Dendritic cell treated with granulocyte-macrophage colony-stimulating factor and Interleukin-4, amounts not matched to agents 40 ng/mL and 50 ng/mL, for 4 days (primary cell): Measurements from ENCODE around the gene NCBP3.

Source experiments
- H3K27ac Mint-ChIP-seq: one replicate; pipeline ENCODE4 v1.8.0; 2022; ENCODE audit warnings: mild to moderate bottlenecking, mixed read lengths
- H3K27me3 Mint-ChIP-seq: one replicate; pipeline ENCODE4 v1.8.0; 2022; ENCODE audit warnings: mild to moderate bottlenecking, mixed read lengths
- H3K36me3 Mint-ChIP-seq: one replicate; pipeline ENCODE4 v1.8.0; 2022; ENCODE audit warnings: low read depth, mixed read lengths
- H3K4me1 Mint-ChIP-seq: one replicate; pipeline ENCODE4 v1.8.0; 2022; ENCODE audit warnings: low read depth, mixed read lengths
- H3K4me3 Mint-ChIP-seq: one replicate; pipeline ENCODE4 v1.8.0; 2022; ENCODE audit warnings: mild to moderate bottlenecking, moderate library complexity, mixed read lengths
- H3K9me3 Mint-ChIP-seq: one replicate; pipeline ENCODE4 v1.8.0; 2022; ENCODE audit warnings: mixed read lengths
- intact Hi-C: fragments of 100-400 bp; cut with micrococcal nuclease; formaldehyde crosslinking; loops from one replicate; pipeline ENCODE4 v1.15.0; 2022

NCBP3 gene

GRCh38 chr17:3827124-3827773 lies 18.8 kb downstream of the NCBP3 start:
- no peak overlapping the region for H3K4me3 Mint-ChIP-seq
- H3K27me3 Mint-ChIP-seq: no peaks in the 10 kb centered on the region

GRCh38 chr17:3826191-3826590 lies 19.9 kb downstream of the NCBP3 start:
- no peaks in the 10 kb centered on the region for H3K4me1 Mint-ChIP-seq
- H3K4me3 Mint-ChIP-seq: no peak overlapping the region
- no peaks in the 10 kb centered on the region for H3K27me3 Mint-ChIP-seq
- no peak overlapping the region for H3K27ac Mint-ChIP-seq
- intact Hi-C loops: no loop called here
- H3K9me3 Mint-ChIP-seq: no peaks in the 10 kb centered on the region
- peaks cover 83% of the 10 kb centered on the region for H3K36me3 Mint-ChIP-seq

More at GRCh38 chr17:3827124-3827773, 18.8 kb downstream of the NCBP3 start:
- Mint-ChIP-seq H3K9me3 (no peaks in the 10 kb centered on the region), H3K4me1 (no peaks in the 10 kb centered on the region), H3K27ac (no peak overlapping the region), H3K36me3 (peaks cover 72% of the 10 kb centered on the region)
- intact Hi-C loops: loop anchor here (1.0 kb wide), 1 partner anchor 90 kb away; no protein-coding TSS in a partner anchor

GRCh38 chr17:3821101-3821500 lies 24.9 kb downstream of the NCBP3 start:
- H3K27ac Mint-ChIP-seq: no peak overlapping the region
- H3K4me1 Mint-ChIP-seq: no peaks in the 10 kb centered on the region
- no peak overlapping the region for H3K4me3 Mint-ChIP-seq
- intact Hi-C loops: no loop called here
- no peaks in the 10 kb centered on the region for H3K9me3 Mint-ChIP-seq
- H3K27me3 Mint-ChIP-seq: no peaks in the 10 kb centered on the region
- peaks cover 93% of the 10 kb centered on the region for H3K36me3 Mint-ChIP-seq

- Mint-ChIP-seq H3K9me3 (no peaks in the 10 kb centered on the region), H3K4me3 (no peak overlapping the region), H3K27ac (no peak overlapping the region), H3K4me1 (no peaks in the 10 kb centered on the region), H3K27me3 (no peaks in the 10 kb centered on the region), H3K36me3 (peaks cover 95% of the 10 kb centered on the region)
- intact Hi-C loops: no loop called here
Measured at GRCh38 chr17:3818786-3819185, 27.3 kb downstream of the NCBP3 start.

GRCh38 chr17:3817851-3818605 lies 28.0 kb downstream of the NCBP3 start:
- no peak overlapping the region for H3K4me3 Mint-ChIP-seq
- H3K4me1 Mint-ChIP-seq: no peaks in the 10 kb centered on the region
- peaks cover 96% of the 10 kb centered on the region for H3K36me3 Mint-ChIP-seq
- intact Hi-C loops: no loop called here
- no peaks in the 10 kb centered on the region for H3K9me3 Mint-ChIP-seq
- H3K27me3 Mint-ChIP-seq: no peaks in the 10 kb centered on the region
- H3K27ac Mint-ChIP-seq: no peak overlapping the region

GRCh38 chr17:3815925-3816324 lies 30.1 kb downstream of the NCBP3 start:
- intact Hi-C loops: no loop called here
- Mint-ChIP-seq H3K27ac (no peak overlapping the region), H3K4me3 (no peak overlapping the region), H3K36me3 (peaks cover 96% of the 10 kb centered on the region), H3K9me3 (no peaks in the 10 kb centered on the region), H3K4me1 (no peaks in the 10 kb centered on the region), H3K27me3 (no peaks in the 10 kb centered on the region)

GRCh38 chr17:3815122-3815521 lies 30.9 kb downstream of the NCBP3 start:
- Mint-ChIP-seq H3K36me3 (peaks cover 96% of the 10 kb centered on the region), H3K27ac (no peak overlapping the region), H3K4me3 (no peak overlapping the region), H3K27me3 (no peaks in the 10 kb centered on the region), H3K4me1 (no peaks in the 10 kb centered on the region), H3K9me3 (no peaks in the 10 kb centered on the region)
- intact Hi-C loops: no loop called here

- intact Hi-C loops: no loop called here
- H3K4me3 Mint-ChIP-seq: no peak overlapping the region
- H3K36me3 Mint-ChIP-seq: peaks cover 100% of the 10 kb centered on the region
- no peak overlapping the region for H3K27ac Mint-ChIP-seq
- H3K4me1 Mint-ChIP-seq: no peaks in the 10 kb centered on the region
- H3K27me3 Mint-ChIP-seq: no peaks in the 10 kb centered on the region
- H3K9me3 Mint-ChIP-seq: no peaks in the 10 kb centered on the region
Measured at GRCh38 chr17:3814361-3814760, 31.7 kb downstream of the NCBP3 start.

GRCh38 chr17:3813171-3813570 lies 32.9 kb downstream of the NCBP3 start:
- H3K27ac Mint-ChIP-seq: no peak overlapping the region
- intact Hi-C loops: no loop called here
- no peak overlapping the region for H3K4me3 Mint-ChIP-seq
- peaks cover 97% of the 10 kb centered on the region for H3K36me3 Mint-ChIP-seq
- no peaks in the 10 kb centered on the region for H3K9me3 Mint-ChIP-seq
- H3K27me3 Mint-ChIP-seq: no peaks in the 10 kb centered on the region
- H3K4me1 Mint-ChIP-seq: no peaks in the 10 kb centered on the region

GRCh38 chr17:3812771-3813170 lies 33.3 kb downstream of the NCBP3 start:
- H3K4me1 Mint-ChIP-seq: no peaks in the 10 kb centered on the region
- no peaks in the 10 kb centered on the region for H3K9me3 Mint-ChIP-seq
- H3K27me3 Mint-ChIP-seq: no peaks in the 10 kb centered on the region
- H3K4me3 Mint-ChIP-seq: no peak overlapping the region
- no peak overlapping the region for H3K27ac Mint-ChIP-seq
- H3K36me3 Mint-ChIP-seq: peaks cover 97% of the 10 kb centered on the region
- intact Hi-C loops: no loop called here

- H3K4me1 Mint-ChIP-seq: no peaks in the 10 kb centered on the region
- no peaks in the 10 kb centered on the region for H3K27me3 Mint-ChIP-seq
- H3K27ac Mint-ChIP-seq: no peak overlapping the region
- H3K36me3 Mint-ChIP-seq: peaks cover 97% of the 10 kb centered on the region
- no peak overlapping the region for H3K4me3 Mint-ChIP-seq
- H3K9me3 Mint-ChIP-seq: no peaks in the 10 kb centered on the region
- intact Hi-C loops: no loop called here
Measured at GRCh38 chr17:3812284-3812683, 33.8 kb downstream of the NCBP3 start.

GRCh38 chr17:3810019-3810418 lies 36.0 kb downstream of the NCBP3 start:
- H3K27me3 Mint-ChIP-seq: no peaks in the 10 kb centered on the region
- intact Hi-C loops: no loop called here
- H3K4me1 Mint-ChIP-seq: peaks cover 8% of the 10 kb centered on the region
- peaks cover 80% of the 10 kb centered on the region for H3K36me3 Mint-ChIP-seq
- H3K4me3 Mint-ChIP-seq: no peak overlapping the region
- no peaks in the 10 kb centered on the region for H3K9me3 Mint-ChIP-seq
- H3K27ac Mint-ChIP-seq: no peak overlapping the region

GRCh38 chr17:3809135-3809534 lies 36.9 kb downstream of the NCBP3 start:
- H3K4me3 Mint-ChIP-seq: no peak overlapping the region
- H3K27me3 Mint-ChIP-seq: no peaks in the 10 kb centered on the region
- intact Hi-C loops: no loop called here
- no peaks in the 10 kb centered on the region for H3K9me3 Mint-ChIP-seq
- H3K36me3 Mint-ChIP-seq: peaks cover 71% of the 10 kb centered on the region
- H3K4me1 Mint-ChIP-seq: peaks cover 17% of the 10 kb centered on the region
- no peak overlapping the region for H3K27ac Mint-ChIP-seq

- Mint-ChIP-seq H3K27me3 (no peaks in the 10 kb centered on the region), H3K4me1 (peaks cover 21% of the 10 kb centered on the region), H3K9me3 (no peaks in the 10 kb centered on the region), H3K27ac (no peak overlapping the region), H3K4me3 (no peak overlapping the region), H3K36me3 (peaks cover 67% of the 10 kb centered on the region)
- intact Hi-C loops: no loop called here
Measured at GRCh38 chr17:3808701-3809100, 37.3 kb downstream of the NCBP3 start.
